K562 (cell line): ENCODE data around the gene DBP. TPM values are rescaled to one million over a fixed set of nuclear protein-coding genes. Genes with fewer than 3 reads are reported as not detected.

Experiments used
- COPS2 ChIP-seq: fragments of 450-650 bp; conservative IDR thresholded peaks from 2 replicates; pipeline ENCODE4 v1.6.1; 2016; ENCODE audit warnings: mild to moderate bottlenecking, moderate library complexity
- ELF4 ChIP-seq: fragments of 450-650 bp; formaldehyde crosslinking; IDR thresholded peaks from 2 replicates; pipeline ENCODE4 v1.4.0; 2022; ENCODE audit warnings: missing genetic modification characterization
- FOXA1 ChIP-seq: fragments of 450-650 bp; IDR thresholded peaks from 2 replicates; pipeline ENCODE4 v1.6.1; 2016; ENCODE audit warnings: mild to moderate bottlenecking, borderline replicate concordance
- HNRNPH1 ChIP-seq: fragments of 200-400 bp; formaldehyde crosslinking; optimal IDR thresholded peaks from 2 replicates; pipeline ENCODE3; 2017; ENCODE audit warnings: low read depth, mild to moderate bottlenecking, low read length, moderate library complexity
- MCM3 ChIP-seq: fragments of 450-650 bp; IDR thresholded peaks from 2 replicates; pipeline ENCODE4 v1.6.1; 2016
- NBN ChIP-seq: fragments of 450-650 bp; IDR thresholded peaks from 2 replicates; pipeline ENCODE4 v1.6.1; 2016; ENCODE audit warnings: low read depth, mild to moderate bottlenecking
- POLR2H ChIP-seq: IDR thresholded peaks from 2 replicates; pipeline ENCODE4 v1.6.1; 2016; ENCODE audit warnings: missing genetic modification characterization, low read depth, mild to moderate bottlenecking, control low read depth, missing compliant biosample characterization, moderate library complexity
- PRMT5 ChIP-seq: sonication (generic); formaldehyde crosslinking; IDR thresholded peaks from 2 replicates; pipeline ENCODE4 v1.5.0; 2020; ENCODE audit warnings: missing genetic modification reagents
- RHOXF2B ChIP-seq: fragments of 250-450 bp; sonication (Bioruptor Pico); conservative IDR thresholded peaks from 2 replicates; pipeline ENCODE4 v1.5.1; 2021
- SNRNP70 ChIP-seq: fragments of 200-400 bp; formaldehyde crosslinking; optimal IDR thresholded peaks from 2 replicates; pipeline ENCODE3; 2017; ENCODE audit warnings: low read depth, low read length
- SREBF2 ChIP-seq: sonication (generic); formaldehyde crosslinking; IDR thresholded peaks from 2 replicates; pipeline ENCODE4 v1.4.0; 2020; ENCODE audit warnings: mild to moderate bottlenecking, missing genetic modification reagents
- TAF9B ChIP-seq: fragments of 450-650 bp; IDR thresholded peaks from 2 replicates; pipeline ENCODE4 v1.6.1; 2018; ENCODE audit warnings: mild to moderate bottlenecking; ENCODE audit not compliant: partially characterized antibody
- TCF3 ChIP-seq: sonication (generic); formaldehyde crosslinking; IDR thresholded peaks from 2 replicates; pipeline ENCODE4 v1.4.0; 2020; ENCODE audit warnings: mild to moderate bottlenecking, missing genetic modification reagents
- TCF7L2 ChIP-seq: fragments of 150-350 bp; IDR thresholded peaks from 2 replicates; pipeline ENCODE4 v1.6.1; 2016; ENCODE audit warnings: low read depth, mild to moderate bottlenecking, low read length, moderate library complexity
- TEAD4 ChIP-seq, 2 experiments: sonication (generic) in 1 of 2; formaldehyde crosslinking in 1 of 2; IDR thresholded peaks; 2 replicates each; pipeline versions ENCODE4 v1.6.1 to v1.8.0; 2012 to 2022; ENCODE audit warnings: borderline replicate concordance in 1 of 2, inconsistent platforms in 1 of 2, low read length in 1 of 2, mild to moderate bottlenecking in 1 of 2, missing genetic modification reagents in 1 of 2
- ZFX ChIP-seq: sonication (generic); formaldehyde crosslinking; IDR thresholded peaks from 2 replicates; pipeline ENCODE4 v1.8.0; 2022; ENCODE audit warnings: mild to moderate bottlenecking, missing genetic modification reagents, moderate library complexity
- ZNF143 ChIP-seq: sonication (generic); formaldehyde crosslinking; IDR thresholded peaks from 2 replicates; pipeline ENCODE4 v1.9.0; 2022; ENCODE audit warnings: mild to moderate bottlenecking, missing genetic modification reagents
- ZNF217 ChIP-seq: sonication (generic); formaldehyde crosslinking; IDR thresholded peaks from 2 replicates; pipeline ENCODE4 v1.8.0; 2022; ENCODE audit warnings: mild to moderate bottlenecking, missing genetic modification reagents
- ZNF263 ChIP-seq: sonication (generic); formaldehyde crosslinking; IDR thresholded peaks from 2 replicates; pipeline ENCODE4 v1.8.0; 2022; ENCODE audit warnings: mild to moderate bottlenecking, missing genetic modification reagents, borderline replicate concordance
- ZNF75A ChIP-seq: fragments of 450-650 bp; formaldehyde crosslinking; IDR thresholded peaks from 2 replicates; pipeline ENCODE4 v1.4.0; 2020; ENCODE audit warnings: mild to moderate bottlenecking
- polyA plus RNA-seq, 8 experiments: library from polyadenylated mRNA; depleted of rRNA in 4 of 8; stranded (reverse) in 5 of 8; unstranded in 3 of 8; fragments of >200 nt; fragmentation: Nextera tagmentation in 2 of 8; fragmentation: Illumina TruSeq in 1 of 8; extraction: Ambion mirVana in 2 of 8; extraction: Trizol in 1 of 8; gene quantifications; 2 replicates each; pipeline versions ENCODE4 v1.2.1 to v1.2.3, GENCODE V29; 2011 to 2014; ENCODE audit warnings: inconsistent platforms in 1 of 8, missing spikeins in 1 of 8
- total RNA-seq, 7 experiments: library from RNA; depleted of rRNA in 6 of 7; stranded (reverse); fragments of >200 nt in 6 of 7; fragmentation: Illumina TruSeq in 2 of 7; extraction: Trizol in 2 of 7; gene quantifications; 2 replicates each; pipeline versions ENCODE4 v1.2.1 to v1.2.3, GENCODE V29; 2011 to 2021; ENCODE audit warnings: low replicate concordance in 1 of 7
- TF ChIP-seq, protein P1 (sequence below): fragments of 200-800 bp; sonication (Bioruptor generic); IDR thresholded peaks from 2 replicates; pipeline ENCODE4 v1.6.1; 2017; ENCODE audit warnings: missing genetic modification characterization, missing compliant biosample characterization
- TF ChIP-seq, protein P2 (sequence below): fragments of 450-650 bp; IDR thresholded peaks from 2 replicates; pipeline ENCODE4 v1.6.1; 2016
- TF ChIP-seq, protein P3 (sequence below): fragments of 450-650 bp; IDR thresholded peaks from 2 replicates; pipeline ENCODE4 v1.6.1; 2016; ENCODE audit warnings: missing biosample characterization, missing genetic modification characterization
- TF ChIP-seq, protein P4 (sequence below): sonication (generic); formaldehyde crosslinking; IDR thresholded peaks from 2 replicates; pipeline ENCODE4 v1.8.1; 2023; ENCODE audit warnings: mild to moderate bottlenecking, missing genetic modification reagents

Gene DBP
- total and polyA plus RNA-seq, 9 of the 15 experiments (the other 6 are each of a cell fraction or from before 2014, with no cell fraction given), result 0.25 to 5.5 (median 1.8) TPM

DNA sequence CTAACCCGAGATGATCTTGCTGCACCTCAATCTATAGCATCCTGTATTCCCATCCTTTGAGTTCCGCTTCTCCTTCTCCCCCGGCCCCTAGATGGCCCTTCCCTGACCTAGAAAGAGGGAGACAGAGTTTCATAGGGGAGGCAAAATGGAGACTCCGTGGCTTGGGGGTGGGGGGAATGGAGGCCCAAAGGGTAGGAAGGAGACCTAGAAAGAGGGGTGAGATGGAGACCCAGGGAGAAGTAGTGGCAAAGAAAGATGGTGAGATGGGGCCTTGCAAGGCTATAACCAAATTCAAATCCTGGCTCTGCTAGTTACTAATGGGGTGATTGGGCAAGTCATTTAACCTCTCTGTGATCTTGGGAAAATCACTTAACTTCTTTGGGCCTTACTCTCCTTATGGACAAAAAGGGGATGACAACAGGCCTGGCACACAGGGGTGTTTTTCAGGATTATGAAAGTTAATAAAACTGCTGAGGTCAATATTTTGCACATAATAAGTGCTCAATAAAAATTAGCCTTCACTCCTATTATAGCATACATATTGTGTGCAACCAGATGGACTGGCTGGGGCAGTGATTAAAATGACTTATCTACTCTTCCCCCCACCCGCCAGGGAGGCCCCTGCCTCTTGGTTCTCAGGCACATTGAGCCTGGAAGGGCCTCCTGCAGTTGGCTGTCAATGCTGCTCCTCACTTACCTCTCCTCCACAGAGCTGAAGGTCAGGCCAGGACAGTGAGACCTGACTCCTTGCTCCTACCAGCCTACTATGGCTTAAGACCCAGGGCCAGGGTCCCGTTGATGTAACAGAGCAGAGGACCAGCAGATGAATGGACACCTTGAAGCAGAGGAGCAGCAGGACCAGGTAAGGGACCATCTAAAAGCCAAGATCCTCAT, 17.2 kb downstream of the DBP start (continued):
- TF ChIP-seq, protein P1, sequence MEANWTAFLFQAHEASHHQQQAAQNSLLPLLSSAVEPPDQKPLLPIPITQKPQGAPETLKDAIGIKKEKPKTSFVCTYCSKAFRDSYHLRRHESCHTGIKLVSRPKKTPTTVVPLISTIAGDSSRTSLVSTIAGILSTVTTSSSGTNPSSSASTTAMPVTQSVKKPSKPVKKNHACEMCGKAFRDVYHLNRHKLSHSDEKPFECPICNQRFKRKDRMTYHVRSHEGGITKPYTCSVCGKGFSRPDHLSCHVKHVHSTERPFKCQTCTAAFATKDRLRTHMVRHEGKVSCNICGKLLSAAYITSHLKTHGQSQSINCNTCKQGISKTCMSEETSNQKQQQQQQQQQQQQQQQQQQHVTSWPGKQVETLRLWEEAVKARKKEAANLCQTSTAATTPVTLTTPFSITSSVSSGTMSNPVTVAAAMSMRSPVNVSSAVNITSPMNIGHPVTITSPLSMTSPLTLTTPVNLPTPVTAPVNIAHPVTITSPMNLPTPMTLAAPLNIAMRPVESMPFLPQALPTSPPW, result no peak
- TF ChIP-seq, protein P2, sequence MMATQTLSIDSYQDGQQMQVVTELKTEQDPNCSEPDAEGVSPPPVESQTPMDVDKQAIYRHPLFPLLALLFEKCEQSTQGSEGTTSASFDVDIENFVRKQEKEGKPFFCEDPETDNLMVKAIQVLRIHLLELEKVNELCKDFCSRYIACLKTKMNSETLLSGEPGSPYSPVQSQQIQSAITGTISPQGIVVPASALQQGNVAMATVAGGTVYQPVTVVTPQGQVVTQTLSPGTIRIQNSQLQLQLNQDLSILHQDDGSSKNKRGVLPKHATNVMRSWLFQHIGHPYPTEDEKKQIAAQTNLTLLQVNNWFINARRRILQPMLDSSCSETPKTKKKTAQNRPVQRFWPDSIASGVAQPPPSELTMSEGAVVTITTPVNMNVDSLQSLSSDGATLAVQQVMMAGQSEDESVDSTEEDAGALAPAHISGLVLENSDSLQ, result no peak; the same call in 1 of the 2 replicates
- no peak for TF ChIP-seq NBN
- TF ChIP-seq POLR2H (tag), result no peak
- no peak for TF ChIP-seq SNRNP70
- no peak for TF ChIP-seq TEAD4 (IDR thresholded peaks at IDR 0.05; ENCODE audit: low read length)
- TF ChIP-seq TEAD4 (CRISPR knock-in tag; IDR thresholded peaks at IDR 0.05; ENCODE audit: borderline replicate concordance), result no peak
- TF ChIP-seq TCF7L2, result no peak
- TF ChIP-seq ZNF75A (CRISPR knock-in tag), result no peak
- TF ChIP-seq, protein P3, sequence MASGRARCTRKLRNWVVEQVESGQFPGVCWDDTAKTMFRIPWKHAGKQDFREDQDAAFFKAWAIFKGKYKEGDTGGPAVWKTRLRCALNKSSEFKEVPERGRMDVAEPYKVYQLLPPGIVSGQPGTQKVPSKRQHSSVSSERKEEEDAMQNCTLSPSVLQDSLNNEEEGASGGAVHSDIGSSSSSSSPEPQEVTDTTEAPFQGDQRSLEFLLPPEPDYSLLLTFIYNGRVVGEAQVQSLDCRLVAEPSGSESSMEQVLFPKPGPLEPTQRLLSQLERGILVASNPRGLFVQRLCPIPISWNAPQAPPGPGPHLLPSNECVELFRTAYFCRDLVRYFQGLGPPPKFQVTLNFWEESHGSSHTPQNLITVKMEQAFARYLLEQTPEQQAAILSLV (tag), result no peak
- TF ChIP-seq HNRNPH1, result no peak
- TF ChIP-seq ZNF263 (CRISPR knock-in tag), result no peak
- TF ChIP-seq ELF4 (CRISPR knock-in tag), result 0 out of 2 replicates have a peak, but pooled peaks have one; percentile 7
- TF ChIP-seq ZNF217 (CRISPR knock-in tag), result no peak
- no peak for TF ChIP-seq RHOXF2B
- no peak for TF ChIP-seq MCM3
- no peak for TF ChIP-seq ZFX (CRISPR knock-in tag)
- TF ChIP-seq TAF9B, result no peak
- no peak for TF ChIP-seq FOXA1
- TF ChIP-seq, protein P4, sequence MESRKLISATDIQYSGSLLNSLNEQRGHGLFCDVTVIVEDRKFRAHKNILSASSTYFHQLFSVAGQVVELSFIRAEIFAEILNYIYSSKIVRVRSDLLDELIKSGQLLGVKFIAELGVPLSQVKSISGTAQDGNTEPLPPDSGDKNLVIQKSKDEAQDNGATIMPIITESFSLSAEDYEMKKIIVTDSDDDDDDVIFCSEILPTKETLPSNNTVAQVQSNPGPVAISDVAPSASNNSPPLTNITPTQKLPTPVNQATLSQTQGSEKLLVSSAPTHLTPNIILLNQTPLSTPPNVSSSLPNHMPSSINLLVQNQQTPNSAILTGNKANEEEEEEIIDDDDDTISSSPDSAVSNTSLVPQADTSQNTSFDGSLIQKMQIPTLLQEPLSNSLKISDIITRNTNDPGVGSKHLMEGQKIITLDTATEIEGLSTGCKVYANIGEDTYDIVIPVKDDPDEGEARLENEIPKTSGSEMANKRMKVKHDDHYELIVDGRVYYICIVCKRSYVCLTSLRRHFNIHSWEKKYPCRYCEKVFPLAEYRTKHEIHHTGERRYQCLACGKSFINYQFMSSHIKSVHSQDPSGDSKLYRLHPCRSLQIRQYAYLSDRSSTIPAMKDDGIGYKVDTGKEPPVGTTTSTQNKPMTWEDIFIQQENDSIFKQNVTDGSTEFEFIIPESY (CRISPR knock-in tag), result no peak
- no peak for TF ChIP-seq TCF3 (CRISPR knock-in tag)
- no peak for TF ChIP-seq SREBF2 (CRISPR knock-in tag)
- no peak for TF ChIP-seq ZNF143 (CRISPR knock-in tag)
- TF ChIP-seq PRMT5 (CRISPR knock-in tag), result no peak
- TF ChIP-seq COPS2, result no peak
